Measurements from ENCODE around the gene ROR2. TPM values are rescaled to one million over a fixed set of nuclear protein-coding genes. Genes with fewer than 3 reads are reported as not detected.

Gene ROR2
- total RNA-seq, 1 experiment from 2014 or later, result not detected

- no TSS peak for BruUV-seq (replicated peaks)
- no peak for ATAC-seq
- Histone ChIP-seq H3K79me2 (ENCODE audit: low read length) (no peaks in the 10 kb centered on the region), H3K9me3 (ENCODE audit: low read length) (no peaks in the 10 kb centered on the region), H3K4me2 (ENCODE audit: low read length) (no peak overlapping the region), H3K4me3 (ENCODE audit: low read length) (no peak overlapping the region), H3F3A (ENCODE audit: low read length, unreplicated experiment) (no peaks in the 10 kb centered on the region), H4K20me1 (ENCODE audit: low read length) (no peaks in the 10 kb centered on the region), H3K27ac (ENCODE audit: low read length) (no peak overlapping the region), H3K36me3 (ENCODE audit: low read depth, low read length) (no peaks in the 10 kb centered on the region), H2AFZ (ENCODE audit: low read length) (no peak overlapping the region), H3K4me1 (ENCODE audit: insufficient read depth, low read length) (no peaks in the 10 kb centered on the region), H3K27me3 (ENCODE audit: low read length) (peaks cover 71% of the 10 kb centered on the region), H3K9ac (ENCODE audit: low read length) (no peak overlapping the region), H3K9me2 (replicated peaks; ENCODE audit: low read length) (no peaks in the 10 kb centered on the region)
- intact Hi-C loops (cut with micrococcal nuclease), result no loop called here
- TF ChIP-seq EZH2 (IDR thresholded peaks at IDR 0.05; ENCODE audit: low read length, unreplicated experiment) (no peak), EZH2phosphoT487 (IDR thresholded peaks at IDR 0.05; ENCODE audit: borderline replicate concordance, low read length) (no peak)
- TF ChIP-seq, protein P1, sequence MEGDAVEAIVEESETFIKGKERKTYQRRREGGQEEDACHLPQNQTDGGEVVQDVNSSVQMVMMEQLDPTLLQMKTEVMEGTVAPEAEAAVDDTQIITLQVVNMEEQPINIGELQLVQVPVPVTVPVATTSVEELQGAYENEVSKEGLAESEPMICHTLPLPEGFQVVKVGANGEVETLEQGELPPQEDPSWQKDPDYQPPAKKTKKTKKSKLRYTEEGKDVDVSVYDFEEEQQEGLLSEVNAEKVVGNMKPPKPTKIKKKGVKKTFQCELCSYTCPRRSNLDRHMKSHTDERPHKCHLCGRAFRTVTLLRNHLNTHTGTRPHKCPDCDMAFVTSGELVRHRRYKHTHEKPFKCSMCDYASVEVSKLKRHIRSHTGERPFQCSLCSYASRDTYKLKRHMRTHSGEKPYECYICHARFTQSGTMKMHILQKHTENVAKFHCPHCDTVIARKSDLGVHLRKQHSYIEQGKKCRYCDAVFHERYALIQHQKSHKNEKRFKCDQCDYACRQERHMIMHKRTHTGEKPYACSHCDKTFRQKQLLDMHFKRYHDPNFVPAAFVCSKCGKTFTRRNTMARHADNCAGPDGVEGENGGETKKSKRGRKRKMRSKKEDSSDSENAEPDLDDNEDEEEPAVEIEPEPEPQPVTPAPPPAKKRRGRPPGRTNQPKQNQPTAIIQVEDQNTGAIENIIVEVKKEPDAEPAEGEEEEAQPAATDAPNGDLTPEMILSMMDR (conservative IDR thresholded peaks at IDR 0.05; ENCODE audit: low read depth, low read length), result no peak
- DNase-seq, result no peak
- CTCF ChIA-PET, result no interaction called here
- POLR2A ChIA-PET (ENCODE audit: unreplicated experiment), result no interaction called here
These were observed 181.5 kb downstream of the ROR2 start for GRCh38 chr9:91768507-91768906.

GRCh38 chr9:91766315-91767069, 183.5 kb downstream of the ROR2 start:
- Histone ChIP-seq H3K27me3 (ENCODE audit: low read length) (peaks cover 52% of the 10 kb centered on the region), H3K79me2 (ENCODE audit: low read length) (no peaks in the 10 kb centered on the region), H3K9me2 (replicated peaks; ENCODE audit: low read length) (no peaks in the 10 kb centered on the region), H3K27ac (ENCODE audit: low read length) (no peak overlapping the region), H3K36me3 (ENCODE audit: low read depth, low read length) (no peaks in the 10 kb centered on the region), H3K4me2 (ENCODE audit: low read length) (no peak overlapping the region), H3K9ac (ENCODE audit: low read length) (no peak overlapping the region), H3K9me3 (ENCODE audit: low read length) (no peaks in the 10 kb centered on the region), H4K20me1 (ENCODE audit: low read length) (no peaks in the 10 kb centered on the region), H3F3A (ENCODE audit: low read length, unreplicated experiment) (no peaks in the 10 kb centered on the region), H3K4me1 (ENCODE audit: insufficient read depth, low read length) (no peaks in the 10 kb centered on the region), H3K4me3 (ENCODE audit: low read length) (no peak overlapping the region), H2AFZ (ENCODE audit: low read length) (no peak overlapping the region)
- CTCF ChIA-PET, result no interaction called here
- TF ChIP-seq, protein P1 (conservative IDR thresholded peaks at IDR 0.05; ENCODE audit: low read depth, low read length), result no peak
- TF ChIP-seq EZH2 (IDR thresholded peaks at IDR 0.05; ENCODE audit: low read length, unreplicated experiment) (no peak), EZH2phosphoT487 (IDR thresholded peaks at IDR 0.05; ENCODE audit: borderline replicate concordance, low read length) (no peak)
- intact Hi-C loops (cut with micrococcal nuclease), result no loop called here
- BruUV-seq (replicated peaks), result no TSS peak
- POLR2A ChIA-PET (ENCODE audit: unreplicated experiment), result no interaction called here
- ATAC-seq (no peak), DNase-seq (no peak)

GRCh38 chr9:91765296-91765695, 184.7 kb downstream of the ROR2 start:
- no TSS peak for BruUV-seq (replicated peaks)
- no peaks in the 10 kb centered on the region for H3K79me2 ChIP-seq (ENCODE audit: low read length)
- H3K27me3 ChIP-seq (ENCODE audit: low read length), result peaks cover 52% of the 10 kb centered on the region
- TF ChIP-seq EZH2phosphoT487 (IDR thresholded peaks at IDR 0.05; ENCODE audit: borderline replicate concordance, low read length), result no peak
- TF ChIP-seq EZH2 (IDR thresholded peaks at IDR 0.05; ENCODE audit: low read length, unreplicated experiment), result no peak
- TF ChIP-seq, protein P1 (conservative IDR thresholded peaks at IDR 0.05; ENCODE audit: low read depth, low read length), result no peak
- intact Hi-C loops (cut with micrococcal nuclease), result no loop called here
- DNase-seq, result no peak
- H3K9ac ChIP-seq (ENCODE audit: low read length), result no peak overlapping the region
- no peaks in the 10 kb centered on the region for H3K9me3 ChIP-seq (ENCODE audit: low read length)
- H3K27ac ChIP-seq (ENCODE audit: low read length), result no peak overlapping the region
- ChIA-PET POLR2A (ENCODE audit: unreplicated experiment) (no interaction called here), CTCF (no interaction called here)
- H2AFZ ChIP-seq (ENCODE audit: low read length), result no peak overlapping the region
- no peaks in the 10 kb centered on the region for H3K4me1 ChIP-seq (ENCODE audit: insufficient read depth, low read length)
- no peak overlapping the region for H3K4me2 ChIP-seq (ENCODE audit: low read length)
- ATAC-seq, result no peak
- H4K20me1 ChIP-seq (ENCODE audit: low read length), result no peaks in the 10 kb centered on the region
- H3K4me3 ChIP-seq (ENCODE audit: low read length), result no peak overlapping the region
- no peaks in the 10 kb centered on the region for H3K9me2 ChIP-seq (replicated peaks; ENCODE audit: low read length)
- no peaks in the 10 kb centered on the region for H3F3A ChIP-seq (ENCODE audit: low read length, unreplicated experiment)
- H3K36me3 ChIP-seq (ENCODE audit: low read depth, low read length), result no peaks in the 10 kb centered on the region

All from PC-3 (cell line).